NOMO-1 (cell line): ENCODE measurements around the gene SLC35G6.
"Not testable (repeated sequence)": the region's sequence is repeated elsewhere in the genome, so short reads cannot be mapped to it uniquely, and the experiment has no call there.

Source experiments
- DNase-seq, 2 experiments: peaks; one replicate each; lab custom pipeline; 2025; ENCODE audit not compliant: unreplicated experiment in 2 of 2; lab: John Stamatoyannopoulos, UW

SLC35G6 gene

GRCh38 chr17:7477392-7478275 lies 3.6 kb upstream of the SLC35G6 start:
- peak; percentile 41 to 44 for DNase-seq

- DNase-seq, result peak in 1 of 2 experiments; percentile 22
These were observed 2.7 kb upstream of the SLC35G6 start for GRCh38 chr17:7478276-7479212.

GRCh38 chr17:7479213-7480088 lies 1.8 kb upstream of the SLC35G6 start, which contains the start of gene ZBTB4:
Gene ZBTB4 (minus strand): TSS chr17:7479631. CDS start chr17:7466801, 12,830 bp downstream.
- no peak for DNase-seq

- no peak for DNase-seq
These were observed 1.2 kb upstream of the SLC35G6 start for GRCh38 chr17:7480089-7480384.

GRCh38 chr17:7481842-7482741 lies 846 bp downstream of the SLC35G6 start:
- not testable (repeated sequence) for DNase-seq

- DNase-seq, result not testable (repeated sequence)
These were observed 1.5 kb downstream of the SLC35G6 start for GRCh38 chr17:7482742-7483088.

GRCh38 chr17:7483255-7484066 lies 2.2 kb downstream of the SLC35G6 start:
- DNase-seq, result peak; percentile 90 to 91

GRCh38 chr17:7484067-7484918 lies 3.0 kb downstream of the SLC35G6 start, which contains the start of gene POLR2A:
Gene POLR2A (plus strand): TSS chr17:7484366.
- peak; percentile 91 to 93 for DNase-seq

GRCh38 chr17:7484919-7485377 lies 3.7 kb downstream of the SLC35G6 start:
- peak in 1 of 2 experiments; percentile 81 for DNase-seq

- DNase-seq, result no peak
These were observed 4.9 kb downstream of the SLC35G6 start for GRCh38 chr17:7486181-7486580.

- DNase-seq, result no peak
These were observed 8.9 kb downstream of the SLC35G6 start for GRCh38 chr17:7490144-7490543.

GRCh38 chr17:7491583-7491982 lies 10.3 kb downstream of the SLC35G6 start:
- DNase-seq, result no peak

GRCh38 chr17:7493941-7494340 lies 12.7 kb downstream of the SLC35G6 start:
- no peak for DNase-seq

GRCh38 chr17:7495906-7496434 lies 14.7 kb downstream of the SLC35G6 start:
- DNase-seq, result no peak

GRCh38 chr17:7496470-7497183 lies 15.4 kb downstream of the SLC35G6 start:
- DNase-seq, result no peak

GRCh38 chr17:7497228-7497627 lies 16.0 kb downstream of the SLC35G6 start:
- DNase-seq, result no peak

- no peak for DNase-seq
These were observed 16.4 kb downstream of the SLC35G6 start for GRCh38 chr17:7497636-7498035.
